ENCODE measurements around the gene CS.

DNA sequence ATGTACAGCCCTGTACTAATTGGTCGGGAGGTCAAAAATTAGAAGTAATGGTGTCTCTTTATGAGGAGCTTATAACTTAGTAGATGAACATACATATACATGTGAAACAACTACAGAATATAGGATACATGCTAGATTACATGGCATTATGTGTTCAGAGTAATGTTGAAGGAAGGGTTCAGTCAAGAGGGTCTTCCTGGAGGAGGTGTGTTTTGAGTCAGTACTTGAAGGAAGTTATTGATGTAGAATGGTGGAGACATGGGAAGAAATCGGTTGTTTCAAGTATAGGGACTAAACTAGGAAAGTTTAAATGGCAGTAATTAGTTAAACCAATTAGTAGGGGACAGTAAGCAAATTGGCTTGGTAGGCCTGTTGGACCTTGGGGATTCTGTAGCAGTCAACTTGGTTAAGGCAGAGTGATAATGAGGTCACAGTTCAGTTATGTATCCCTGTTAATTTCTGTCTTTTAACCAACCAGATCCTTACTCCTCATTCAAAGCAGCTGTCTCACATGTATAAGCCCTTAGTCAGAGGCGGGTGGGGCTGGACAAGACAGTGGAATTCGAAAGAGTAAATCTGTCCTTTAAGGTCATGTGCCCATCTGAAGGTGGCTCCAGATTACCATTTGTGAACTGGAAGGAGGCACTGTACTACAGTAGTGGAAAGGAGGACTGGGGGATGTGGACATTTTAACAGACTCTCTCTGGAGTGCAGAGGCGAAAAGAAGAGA is 38.5 kb downstream of the CS start:
- TF ChIP-seq POLR2A (IDR thresholded peaks at IDR 0.05; ENCODE audit: extremely low read depth, insufficient read length) = no peak
- TF ChIP-seq CTCF (IDR thresholded peaks at IDR 0.05; ENCODE audit: low read depth, low read length) = no peak
- no peak for TF ChIP-seq MYC (IDR thresholded peaks at IDR 0.05; ENCODE audit: low read depth, low read length)
- TF ChIP-seq, protein P1, sequence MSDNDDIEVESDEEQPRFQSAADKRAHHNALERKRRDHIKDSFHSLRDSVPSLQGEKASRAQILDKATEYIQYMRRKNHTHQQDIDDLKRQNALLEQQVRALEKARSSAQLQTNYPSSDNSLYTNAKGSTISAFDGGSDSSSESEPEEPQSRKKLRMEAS (IDR thresholded peaks at IDR 0.05; ENCODE audit: low read depth, low read length) = no peak

Data from NB4 (cell line).